Posterior vena cava (tissue), 2 donors: ENCODE results near the gene MED8. TPM values are rescaled to one million over a fixed set of nuclear protein-coding genes. Genes with fewer than 3 reads are reported as not detected.

Experiments used
- DNase-seq: peaks from one replicate; pipeline ENCODE4 v3.0.0-alpha.2; 2020; ENCODE audit warnings: low spot score
- intact Hi-C, 2 donors: fragments of 100-400 bp; cut with DNase I; formaldehyde crosslinking; loops; one replicate each; pipeline versions ENCODE4 v1.14.1 to v1.14.2; 2022 to 2023
- microRNA-seq, 2 donors: library from miRNA; unstranded; fragments of <30 nt; microRNA quantifications; one replicate each; pipeline ENCODE4 v1.2.0, GENCODE V29; 2020 to 2021; ENCODE audit warnings: borderline microRNAs expressed in 2 of 2
- total RNA-seq, 2 donors: library from RNA; stranded (reverse); fragmentation: NEBNext Ultra II Directional; extraction: Animal tissue kit (Norgen Biotek cat#: 25700); gene quantifications; one replicate each; pipeline ENCODE4 v1.2.1, GENCODE V29; 2021
- donor health status: DM: yes; HTN: yes; CAD: no.
- donor health status: DM: yes; HTN: yes; CAD: no.

Gene MED8
- total RNA-seq, 2 donors from 2014 or later, result 27.0 to 30.5 TPM

- peak; percentile 88 for DNase-seq
- intact Hi-C loops, result no loop called here
Measured at GRCh38 chr1:43348809-43349593, 40.6 kb downstream of the MED8 start.

GRCh38 chr1:43348343-43348808 lies 41.2 kb downstream of the MED8 start:
- intact Hi-C loops, result no loop called here

DNA sequence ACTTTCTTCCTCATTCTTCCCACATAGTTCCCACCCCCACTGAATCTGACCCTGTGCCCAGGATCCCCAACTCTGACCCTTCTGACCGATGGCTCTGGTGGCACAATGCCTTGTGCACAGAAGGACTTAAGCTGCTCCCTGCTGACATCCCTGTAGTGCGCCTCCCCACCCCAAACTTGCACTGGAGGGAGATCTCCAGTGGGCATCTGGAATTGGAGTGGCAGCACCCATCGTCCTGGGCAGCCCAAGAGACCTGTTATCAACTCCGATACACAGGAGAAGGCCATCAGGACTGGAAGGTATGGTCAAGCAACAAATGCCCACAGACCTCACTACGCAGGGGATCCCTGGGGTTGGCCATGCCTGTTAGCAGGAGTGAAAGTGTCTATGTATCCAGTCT lies 43.0 kb downstream of the MED8 start:
- DNase-seq, result no peak
- intact Hi-C loops, result no loop called here

More at GRCh38 chr1:43348343-43348808, 41.2 kb downstream of the MED8 start:
- no peak for DNase-seq

DNA sequence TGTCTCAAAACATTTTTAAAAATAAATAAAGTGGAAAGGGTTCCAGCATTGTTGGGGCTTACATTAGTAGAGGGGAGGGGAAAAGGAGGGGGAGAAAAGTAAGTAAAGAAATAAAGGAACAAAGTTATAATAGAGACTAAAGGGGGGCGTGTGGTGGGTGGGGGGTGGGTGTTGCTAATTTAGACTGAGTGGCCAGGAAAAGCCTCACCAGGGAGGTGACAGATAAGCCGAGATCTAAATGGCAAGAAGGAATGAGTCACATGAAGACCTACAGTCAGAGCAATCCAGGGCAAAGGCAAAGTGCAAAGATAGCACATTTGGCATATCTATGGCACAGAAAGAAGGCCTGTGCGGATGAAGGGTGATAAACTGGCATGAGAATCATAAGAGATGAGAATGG lies 44.5 kb downstream of the MED8 start:
- DNase-seq, result no peak
- intact Hi-C loops, result no loop called here

DNA sequence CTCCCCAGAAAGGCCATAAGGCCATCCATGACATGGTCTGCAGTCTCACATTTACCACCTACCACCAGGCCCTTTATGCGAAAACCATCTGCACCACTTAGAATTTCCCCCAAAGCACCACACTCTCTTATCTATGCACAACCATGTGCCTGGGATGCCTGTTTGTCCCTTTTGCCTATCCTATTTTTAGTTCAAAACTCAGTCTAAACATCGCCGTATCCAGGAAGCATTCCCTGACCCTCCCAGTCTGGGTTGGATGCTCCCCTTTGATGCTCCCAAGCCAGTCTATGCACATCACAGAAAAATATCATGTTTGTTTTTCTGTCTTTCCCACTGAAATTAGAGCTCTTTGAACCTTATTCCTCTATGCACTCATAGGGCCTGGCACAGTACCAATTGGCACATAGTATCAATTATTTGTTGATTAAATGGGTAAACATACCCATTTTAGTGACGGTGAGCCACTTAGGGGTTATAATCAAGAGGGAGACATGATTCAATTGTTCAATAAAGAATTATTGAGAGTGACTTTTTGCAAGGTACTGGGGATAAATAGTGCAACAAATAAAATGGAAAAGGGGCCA lies 45.2 kb downstream of the MED8 start:
- DNase-seq, result no peak
- intact Hi-C loops, result no loop called here

GRCh38 chr1:43340559-43340958 lies 49.0 kb downstream of the MED8 start:
- intact Hi-C loops, result no loop called here
- DNase-seq, result no peak

- no peak for DNase-seq
- intact Hi-C loops, result no loop called here
Measured at GRCh38 chr1:43339584-43340232, 49.9 kb downstream of the MED8 start.

DNA sequence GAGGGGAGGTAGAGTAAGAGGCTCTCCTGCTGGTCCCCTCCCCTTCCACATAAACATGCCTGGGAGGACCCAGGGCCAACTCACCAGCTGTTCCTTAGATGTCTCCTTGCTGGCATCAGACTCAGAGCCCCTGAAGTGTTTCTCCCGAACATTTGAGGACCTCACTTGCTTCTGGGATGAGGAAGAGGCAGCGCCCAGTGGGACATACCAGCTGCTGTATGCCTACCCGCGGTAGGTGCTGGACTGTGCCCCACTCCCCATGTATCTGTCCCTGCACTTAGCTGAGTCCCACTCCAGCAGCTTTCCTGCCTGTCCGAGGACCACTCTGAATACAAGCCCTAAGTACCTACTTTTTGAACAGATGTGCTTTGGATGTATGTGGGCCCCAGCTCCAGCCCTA lies 51.6 kb downstream of the MED8 start:
- intact Hi-C loops, result no loop called here
- DNase-seq, result no peak

- intact Hi-C loops, result no loop called here
- DNase-seq, result no peak
Measured at GRCh38 chr1:43337588-43337987, 52.0 kb downstream of the MED8 start, which contains the start of gene MPL. MPL (plus strand) TSS chr1:43337818; CDS start chr1:43337849, 31 bp downstream.

DNA sequence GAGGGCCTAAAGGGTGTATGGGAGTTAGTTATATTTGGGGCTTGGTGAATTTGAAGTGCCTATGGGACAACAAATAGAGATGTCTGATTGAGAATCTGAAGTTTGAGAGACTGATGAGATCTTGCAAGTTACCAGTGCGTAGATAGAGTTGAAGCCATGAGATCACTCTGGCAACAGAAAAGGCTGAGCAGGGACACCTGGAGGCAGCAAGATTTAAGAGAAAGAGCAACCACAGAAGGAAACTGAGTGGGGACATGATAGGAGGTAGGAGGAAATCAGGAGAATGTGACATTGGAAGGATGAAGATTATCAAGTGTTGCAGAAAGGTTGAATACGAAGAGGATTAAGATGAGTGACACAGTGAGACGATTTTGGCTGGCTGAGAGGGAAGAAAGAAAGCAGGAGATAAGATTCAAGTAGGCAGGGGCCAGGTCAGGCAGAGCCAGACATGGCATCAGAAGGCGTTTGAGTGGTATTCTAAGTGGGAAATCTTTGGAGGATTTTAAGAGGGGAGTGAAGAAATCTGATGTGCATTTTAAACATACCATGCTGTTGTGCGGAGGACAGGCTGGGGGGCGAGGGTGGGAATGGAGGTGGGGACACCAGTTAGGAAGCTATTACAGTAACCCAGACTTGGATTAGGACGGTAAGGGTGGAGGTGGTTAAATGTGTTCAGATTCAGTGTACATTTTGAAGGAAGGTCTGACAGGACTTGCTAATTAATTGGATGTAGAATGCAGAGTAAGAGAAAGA lies 55.0 kb downstream of the MED8 start:
- DNase-seq, result peak; percentile 34

More for the DNA sequence above, 55.0 kb downstream of the MED8 start:
- intact Hi-C loops, result no loop called here

Small RNAs within 50 kb of the gene (microRNA-seq; reads per million reads assigned to microRNA genes)
- gene MIR6734, result 0.52 to 1.9 reads per million in 2 donors

Other genes with a start within 250 kb of the MED8 start
- gene EBNA1BP2, start 217.5 kb downstream of the MED8 start, total RNA-seq, result 10 to 100 TPM; 27.3 to 42.4 TPM
- gene CFAP57, start 217.5 kb downstream of the MED8 start, total RNA-seq, result under 1 TPM in 1 of 2 donors, not detected in 1; 0.09 TPM
- gene TMEM125, start 119.8 kb downstream of the MED8 start, total RNA-seq, result under 1 TPM in 1 of 2 donors, not detected in 1; 0.29 TPM
- gene C1orf210, start 104.2 kb downstream of the MED8 start, total RNA-seq, result not detected
- 10 to 100 TPM; 32.5 to 46.6 TPM for gene TIE1, start 88.8 kb downstream of the MED8 start, total RNA-seq
- gene MPL, start 52.0 kb downstream of the MED8 start, total RNA-seq, result under 1 TPM in 1 of 2 donors, not detected in 1; 0.90 TPM
- 1 to 10 TPM in 1 of 2 donors, under 1 TPM in 1; 0.95 to 1.0 TPM for gene CDC20, start 30.8 kb downstream of the MED8 start, total RNA-seq
- 10 to 100 TPM; 58.2 to 64.6 TPM for gene ELOVL1, start 21.8 kb downstream of the MED8 start, total RNA-seq
- gene SZT2, start 99 bp upstream of the MED8 start, total RNA-seq, result 10 to 100 TPM; 43.3 to 45.8 TPM
- gene HYI, start 64.1 kb upstream of the MED8 start, total RNA-seq, result 10 to 100 TPM; 27.6 to 28.8 TPM
- 10 to 100 TPM; 59.0 to 68.3 TPM for gene PTPRF, start 141.1 kb upstream of the MED8 start, total RNA-seq